GM12878 (cell line): ENCODE results near the gene PRR14L. TPM values are rescaled to one million over a fixed set of nuclear protein-coding genes. Genes with fewer than 3 reads are reported as not detected.
A peak's percentile ranks its signal among the peaks of the same experiment; 100 is the strongest.
"Not testable (repeated sequence)": the region's sequence is repeated elsewhere in the genome, so short reads cannot be mapped to it uniquely, and the experiment has no call there.

Source experiments
- ATAC-seq: fragments of 200-7000 bp; cut with Tn5 transposase; 3 replicates; pipeline ENCODE4 v1.9.1; 2020; ENCODE audit warnings: mild to moderate bottlenecking, moderate library complexity
- BruUV-seq: library from RNA; stranded (reverse); fragments of 400-500 nt; replicated peaks from 2 replicates; lab custom pipeline; 2021; lab: Mats Ljungman, UMichigan
- CTCF ChIA-PET: fragments of 300-600 bp; sonication (Branson Sonifier 250); formaldehyde crosslinking; extraction: SDS; loops from one replicate; lab custom pipeline; 2021; ENCODE audit warnings: inconsistent platforms; lab: Yijun Ruan, JAX
- POLR2A ChIA-PET: fragments of 350-600 bp; formaldehyde crosslinking; extraction: SDS; loops from one replicate; lab custom pipeline; 2021; ENCODE audit warnings: inconsistent platforms; lab: Charles Lee
- RAD21 ChIA-PET: fragments of 300-600 bp; sonication (Branson Sonifier 250); formaldehyde crosslinking; loops from one replicate; lab custom pipeline; 2023; ENCODE audit warnings: antibody characterized with exemption; ENCODE audit not compliant: unreplicated experiment; lab: Charles Lee
- SMC1A ChIA-PET: fragments of 300-600 bp; sonication (Branson Sonifier 250); formaldehyde crosslinking; loops from one replicate; lab custom pipeline; 2023; ENCODE audit not compliant: unreplicated experiment, uncharacterized antibody; lab: Charles Lee
- DNase-seq: peaks from one replicate; pipeline ENCODE4 v3.0.0-alpha.2; 2011; ENCODE audit warnings: low read depth, low spot score
- FAIRE-seq: peaks from 3 replicates; lab custom pipeline; 2011; peaks lifted over from hg19 to GRCh38; lab: Jason Lieb, UNC
- H2AFZ ChIP-seq: 2 replicates; pipeline ENCODE4 v1.6.0; 2011; ENCODE audit warnings: low read depth, low read length, control low read depth; ENCODE audit not compliant: control insufficient read depth
- H3K27ac ChIP-seq: 2 replicates; pipeline ENCODE4 v1.5.1; 2011; ENCODE audit warnings: control low read depth; ENCODE audit not compliant: control insufficient read depth, insufficient read depth
- H3K27me3 ChIP-seq, 2 experiments: replicated peaks in 1 of 2; 2 replicates each; pipeline versions ENCODE4 v1.6.0 to v1.6.1; 2011; ENCODE audit warnings: low read length in 1 of 2; ENCODE audit not compliant: control insufficient read depth in 2 of 2, insufficient read depth in 2 of 2
- H3K36me3 ChIP-seq, 2 experiments: 2 replicates each; pipeline ENCODE4 v1.5.1; 2011; ENCODE audit warnings: low read length in 1 of 2; ENCODE audit not compliant: control insufficient read depth in 2 of 2, insufficient read depth in 2 of 2
- H3K4me1 ChIP-seq: 2 replicates; pipeline ENCODE4 v1.6.1; 2011; ENCODE audit warnings: mild to moderate bottlenecking, low read length, moderate library complexity, mixed read lengths; ENCODE audit not compliant: control insufficient read depth, insufficient read depth
- H3K4me2 ChIP-seq: 2 replicates; pipeline ENCODE4 v1.6.0; 2011; ENCODE audit warnings: control low read depth; ENCODE audit not compliant: control insufficient read depth, insufficient read depth
- H3K4me3 ChIP-seq: fragments of 200-600 bp; sonication (generic); 2 replicates; pipeline ENCODE4 v1.5.1; 2016
- H3K79me2 ChIP-seq: 2 replicates; pipeline ENCODE4 v1.6.0; 2011; ENCODE audit warnings: low read length; ENCODE audit not compliant: control insufficient read depth, insufficient read depth
- H3K9ac ChIP-seq: 2 replicates; pipeline ENCODE4 v1.8.0; 2011; ENCODE audit warnings: low read length, control low read depth, mixed read lengths; ENCODE audit not compliant: control insufficient read depth, insufficient read depth
- H3K9me3 ChIP-seq: replicated peaks from 3 replicates; pipeline ENCODE4 v1.5.1; 2011; ENCODE audit warnings: mild to moderate bottlenecking, low read length; ENCODE audit not compliant: control insufficient read depth, insufficient read depth
- H4K20me1 ChIP-seq: 2 replicates; pipeline ENCODE4 v1.6.0; 2011; ENCODE audit not compliant: control insufficient read depth, insufficient read depth
- JUNB ChIP-seq: IDR thresholded peaks from 2 replicates; pipeline ENCODE4 v1.6.1; 2016; ENCODE audit warnings: antibody characterized with exemption, mild to moderate bottlenecking
- MEF2A ChIP-seq: IDR thresholded peaks from 2 replicates; pipeline ENCODE4 v1.6.1; 2011; ENCODE audit warnings: low read depth, mild to moderate bottlenecking, low read length, moderate library complexity; ENCODE audit not compliant: insufficient read depth
- WGBS: methylation state at CpG from one replicate; pipeline ENCODE4 v1.1.6; 2016; ENCODE audit warnings: low lambda C conversion rate; ENCODE audit not compliant: insufficient replicate concordance, insufficient coverage; ENCODE audit errors: missing lambda C conversion rate; 5-methylcytosine and 5-hydroxymethylcytosine counted together
- in situ Hi-C: fragments of 300-500 bp; cut with MboI; formaldehyde crosslinking; loops from 9 replicates; pipeline ENCODE4 v1.14.3; 2018; ENCODE audit warnings: mixed read lengths
- intact Hi-C: fragments of 100-400 bp; cut with micrococcal nuclease; formaldehyde crosslinking; loops from one replicate; pipeline ENCODE4 v1.14.2; 2022; ENCODE audit not compliant: unreplicated experiment
- polyA plus RNA-seq, 11 experiments: library from polyadenylated mRNA; depleted of rRNA in 4 of 11; unstranded in 6 of 11; stranded (reverse) in 5 of 11; fragments of >200 nt; fragmentation: Nextera tagmentation in 4 of 11; fragmentation: Illumina TruSeq in 1 of 11; extraction: Ambion mirVana in 4 of 11; extraction: Trizol in 1 of 11; gene quantifications; 1 replicate in 1 of 11; 2 replicates in 10 of 11; pipeline versions ENCODE4 v1.2.1 to v1.2.3, GENCODE V29; 2011 to 2016; ENCODE audit warnings: inconsistent platforms in 2 of 11, missing spikeins in 2 of 11, low read depth in 1 of 11
- total RNA-seq, 4 experiments: library from RNA; depleted of rRNA in 3 of 4; stranded (reverse); fragments of >200 nt in 3 of 4; fragmentation: Illumina TruSeq in 1 of 4; extraction: Trizol in 1 of 4; gene quantifications; 2 replicates each; pipeline versions ENCODE4 v1.2.1 to v1.2.3, GENCODE V29; 2013 to 2021

PRR14L gene
- total and polyA plus RNA-seq, 10 of the 15 experiments (the other 5 are each of a cell fraction or from before 2014, with no cell fraction given), result 4.2 to 49.0 (median 21.4) TPM

DNA sequence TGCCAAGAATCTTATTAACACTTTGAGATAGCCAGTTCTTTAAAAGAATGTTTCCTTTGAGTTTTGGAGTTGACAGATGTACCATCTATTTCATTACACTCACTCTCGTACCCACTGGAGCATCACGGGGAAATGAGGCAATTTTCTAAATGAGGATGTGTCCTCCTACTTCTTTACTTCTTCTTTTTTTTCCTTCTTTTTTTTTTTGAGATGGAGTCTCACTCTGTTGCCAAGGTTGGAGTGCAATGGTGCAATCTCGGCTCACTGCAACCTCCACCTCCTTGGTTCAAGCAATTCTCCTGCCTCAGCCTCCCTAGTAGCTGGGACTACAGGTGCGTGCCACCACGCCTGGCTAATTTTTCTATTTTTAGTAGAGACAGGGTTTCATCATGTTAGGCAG is 75.7 kb downstream of the PRR14L start:
- CTCF ChIA-PET, result interaction anchor here (0.9 to 1.1 kb wide), 2 partner anchors 9 to 12 kb away, joined by 3 to 4 read pairs; partner anchors contain the start of gene PISD
- POLR2A ChIA-PET, result interaction anchor here (0.5 to 1.5 kb wide), 2 partner anchors 12 to 275 kb away, joined by 3 to 5 read pairs; partner anchors contain the start of gene PISD

GRCh38 chr22:31668849-31669248 is 81.1 kb downstream of the PRR14L start:
- intact Hi-C loops (loop anchor here (5.0 to 10.0 kb wide), 2 partner anchors 86 to 413 kb away; partner anchors contain the start of genes DEPDC5 and PRR14L), in situ Hi-C loops (loop anchor here (10.0 kb wide), 1 partner anchor 406 kb away; no protein-coding TSS in a partner anchor)
- not testable (repeated sequence) for H3K36me3 ChIP-seq, H3K4me2 ChIP-seq, DNase-seq, H3K4me3 ChIP-seq, H2AFZ ChIP-seq, H4K20me1 ChIP-seq, BruUV-seq, H3K27me3 ChIP-seq, ATAC-seq, FAIRE-seq, H3K79me2 ChIP-seq, H3K4me1 ChIP-seq, H3K27ac ChIP-seq, H3K9me3 ChIP-seq, H3K9ac ChIP-seq
- RAD21 ChIA-PET, result interaction anchor here (0.6 to 1.2 kb wide), 2 partner anchors 114 to 278 kb away, joined by 3 read pairs; no protein-coding TSS in a partner anchor
- POLR2A ChIA-PET, result interaction anchor here (0.7 kb wide), 1 partner anchor 78 kb away, joined by 8 read pairs; no protein-coding TSS in a partner anchor
- SMC1A ChIA-PET, result interaction anchor here (10.0 kb wide), 1 partner anchor 278 kb away, joined by 99 read pairs; the partner anchor contains the start of gene YWHAH
- 44% methylated on average over 4 of the region's 4 CpGs for WGBS
- CTCF ChIA-PET, result interaction anchor here (0.8 to 9.1 kb wide), 6 partner anchors 8 to 597 kb away, joined by 3 to 140 read pairs (median 4); no protein-coding TSS in a partner anchor

More for the DNA sequence above, 75.7 kb downstream of the PRR14L start:
- H3K9ac ChIP-seq, BruUV-seq, H2AFZ ChIP-seq, H3K36me3 ChIP-seq, ATAC-seq, H3K4me1 ChIP-seq, H3K27ac ChIP-seq, RAD21 ChIA-PET, H3K4me2 ChIP-seq, FAIRE-seq, H4K20me1 ChIP-seq, H3K27me3 ChIP-seq, intact Hi-C loops, H3K79me2 ChIP-seq, DNase-seq, in situ Hi-C loops, H3K4me3 ChIP-seq, H3K9me3 ChIP-seq: not testable (repeated sequence)
- 0 out of 2 replicates have a peak, but pooled peaks have one; percentile 17 for TF ChIP-seq JUNB
- peak; percentile 27; the same call in 1 of the 2 replicates for TF ChIP-seq MEF2A
- 7% methylated on average over 5 of the region's 5 CpGs for WGBS
- SMC1A ChIA-PET, result interaction anchor here (1.3 kb wide), 1 partner anchor 8 kb away, joined by 3 read pairs; no protein-coding TSS in a partner anchor
